Parathyroid adenoma (tissue), 2 donors: ENCODE data around the gene CEP63.

ENCODE experiments used
- H2AFZ ChIP-seq: fragments of 300-600 bp; sonication (generic); one replicate; pipeline ENCODE4 v1.7.0; 2017; ENCODE audit warnings: antibody characterized with exemption, mild to moderate bottlenecking
- H3K27ac ChIP-seq: fragments of 300-600 bp; sonication (generic); one replicate; pipeline ENCODE4 v1.7.0; 2017
- H3K27me3 ChIP-seq: fragments of 300-600 bp; sonication (generic); one replicate; pipeline ENCODE4 v1.7.0; 2017; ENCODE audit warnings: low read length; ENCODE audit not compliant: control insufficient read depth, insufficient read depth
- H3K36me3 ChIP-seq: fragments of 300-600 bp; sonication (generic); one replicate; pipeline ENCODE4 v1.7.0; 2017; ENCODE audit warnings: low read length; ENCODE audit not compliant: control insufficient read depth, insufficient read depth
- H3K4me1 ChIP-seq: fragments of 300-600 bp; sonication (generic); one replicate; pipeline ENCODE4 v1.7.0; 2017; ENCODE audit warnings: control low read depth
- H3K4me2 ChIP-seq: fragments of 300-600 bp; sonication (generic); one replicate; pipeline ENCODE4 v1.7.0; 2017; ENCODE audit warnings: low read length
- H3K4me3 ChIP-seq: fragments of 300-600 bp; sonication (generic); one replicate; pipeline ENCODE4 v1.7.0; 2017; ENCODE audit warnings: low read depth, low read length
- H3K79me2 ChIP-seq: fragments of 300-600 bp; sonication (generic); one replicate; pipeline ENCODE4 v1.7.0; 2017; ENCODE audit warnings: control low read depth
- H3K9ac ChIP-seq: fragments of 300-600 bp; sonication (generic); one replicate; pipeline ENCODE4 v1.7.0; 2017; ENCODE audit warnings: mild to moderate bottlenecking
- H3K9me3 ChIP-seq: fragments of 300-600 bp; sonication (generic); one replicate; pipeline ENCODE4 v1.7.0; 2017; ENCODE audit warnings: low read length; ENCODE audit not compliant: control insufficient read depth
- TF ChIP-seq, protein P1 (sequence below): fragments of 300-600 bp; sonication (generic); IDR thresholded peaks from one replicate; pipeline ENCODE4 v1.7.0; 2017; ENCODE audit warnings: antibody characterized with exemption, mild to moderate bottlenecking
- donor health status: primary hyperparathyroidism.

The CEP63 gene

GRCh38 chr3:134445095-134445494, 40.8 kb upstream of the CEP63 start:
- Histone ChIP-seq H3K4me3 (no peak overlapping the region), H3K27ac (no peak overlapping the region), H2AFZ (no peak overlapping the region), H3K4me2 (no peak overlapping the region), H3K9me3 (no peaks in the 10 kb centered on the region), H3K79me2 (no peaks in the 10 kb centered on the region), H3K4me1 (peaks cover 5% of the 10 kb centered on the region), H3K36me3 (no peaks in the 10 kb centered on the region), H3K27me3 (no peaks in the 10 kb centered on the region), H3K9ac (no peak overlapping the region)
- TF ChIP-seq, protein P1, sequence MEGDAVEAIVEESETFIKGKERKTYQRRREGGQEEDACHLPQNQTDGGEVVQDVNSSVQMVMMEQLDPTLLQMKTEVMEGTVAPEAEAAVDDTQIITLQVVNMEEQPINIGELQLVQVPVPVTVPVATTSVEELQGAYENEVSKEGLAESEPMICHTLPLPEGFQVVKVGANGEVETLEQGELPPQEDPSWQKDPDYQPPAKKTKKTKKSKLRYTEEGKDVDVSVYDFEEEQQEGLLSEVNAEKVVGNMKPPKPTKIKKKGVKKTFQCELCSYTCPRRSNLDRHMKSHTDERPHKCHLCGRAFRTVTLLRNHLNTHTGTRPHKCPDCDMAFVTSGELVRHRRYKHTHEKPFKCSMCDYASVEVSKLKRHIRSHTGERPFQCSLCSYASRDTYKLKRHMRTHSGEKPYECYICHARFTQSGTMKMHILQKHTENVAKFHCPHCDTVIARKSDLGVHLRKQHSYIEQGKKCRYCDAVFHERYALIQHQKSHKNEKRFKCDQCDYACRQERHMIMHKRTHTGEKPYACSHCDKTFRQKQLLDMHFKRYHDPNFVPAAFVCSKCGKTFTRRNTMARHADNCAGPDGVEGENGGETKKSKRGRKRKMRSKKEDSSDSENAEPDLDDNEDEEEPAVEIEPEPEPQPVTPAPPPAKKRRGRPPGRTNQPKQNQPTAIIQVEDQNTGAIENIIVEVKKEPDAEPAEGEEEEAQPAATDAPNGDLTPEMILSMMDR = no peak

DNA sequence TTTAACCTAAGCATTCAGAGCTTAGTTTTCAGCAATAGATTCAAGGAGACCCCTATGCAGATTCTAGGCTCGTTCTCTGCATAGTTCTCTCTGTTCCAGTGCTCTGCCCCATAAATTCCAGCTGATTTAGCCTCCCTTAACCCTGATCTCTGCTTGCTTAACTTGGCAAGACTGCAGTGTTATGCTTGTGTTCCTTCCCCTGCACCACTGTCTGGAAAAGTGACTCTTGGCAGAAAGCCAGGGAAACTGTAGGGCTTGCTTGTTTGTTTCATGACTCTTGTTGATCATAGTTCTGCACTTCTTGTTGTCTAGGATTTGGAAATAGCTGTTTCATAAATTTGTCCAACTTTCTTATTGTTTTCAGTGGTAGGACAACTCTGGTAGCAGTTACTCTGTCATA, 40.2 kb upstream of the CEP63 start:
- Histone ChIP-seq H3K9me3 (no peaks in the 10 kb centered on the region), H3K27ac (no peak overlapping the region)
- TF ChIP-seq, protein P1 = no peak

DNA sequence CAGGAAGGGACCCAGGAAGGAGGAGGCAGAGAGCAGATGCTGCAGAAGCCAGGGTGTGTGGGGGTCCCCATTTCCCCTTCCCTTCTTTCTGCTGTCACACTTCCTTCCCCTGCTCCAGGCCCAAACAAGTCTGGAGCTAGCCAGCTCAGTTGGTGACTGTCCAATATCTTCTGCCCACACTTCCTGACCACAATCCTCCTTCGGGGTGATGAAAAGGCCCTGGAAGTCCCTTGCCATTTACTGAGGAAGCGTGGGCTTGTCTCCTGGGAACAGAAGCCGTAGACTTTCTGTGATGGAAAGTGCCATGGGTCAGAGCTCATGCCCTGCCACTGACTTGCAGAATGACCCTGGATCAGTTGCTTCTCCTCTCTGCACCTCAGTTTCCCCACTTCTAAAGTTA, 39.1 kb upstream of the CEP63 start:
- no peaks in the 10 kb centered on the region for H3K36me3 ChIP-seq
- no peak overlapping the region for H3K27ac ChIP-seq
- H3K9me3 ChIP-seq = no peaks in the 10 kb centered on the region
- no peak overlapping the region for H3K9ac ChIP-seq
- H3K4me2 ChIP-seq = no peak overlapping the region
- TF ChIP-seq, protein P1 = no peak
- H2AFZ ChIP-seq = no peak overlapping the region
- no peaks in the 10 kb centered on the region for H3K27me3 ChIP-seq
- H3K4me1 ChIP-seq = peaks cover 5% of the 10 kb centered on the region
- no peak overlapping the region for H3K4me3 ChIP-seq
- H3K79me2 ChIP-seq = no peaks in the 10 kb centered on the region

More for the DNA sequence above, 40.2 kb upstream of the CEP63 start:
- H3K27me3 ChIP-seq = no peaks in the 10 kb centered on the region
- H2AFZ ChIP-seq = no peak overlapping the region
- no peak overlapping the region for H3K9ac ChIP-seq
- no peak overlapping the region for H3K4me2 ChIP-seq
- H3K4me3 ChIP-seq = no peak overlapping the region
- no peaks in the 10 kb centered on the region for H3K79me2 ChIP-seq
- no peaks in the 10 kb centered on the region for H3K36me3 ChIP-seq
- H3K4me1 ChIP-seq = peaks cover 5% of the 10 kb centered on the region

- Histone ChIP-seq H3K4me1 (peaks cover 5% of the 10 kb centered on the region), H3K9me3 (no peaks in the 10 kb centered on the region), H3K27ac (no peak overlapping the region), H2AFZ (no peak overlapping the region), H3K36me3 (no peaks in the 10 kb centered on the region), H3K79me2 (no peaks in the 10 kb centered on the region), H3K27me3 (no peaks in the 10 kb centered on the region), H3K4me3 (no peak overlapping the region), H3K9ac (no peak overlapping the region), H3K4me2 (no peak overlapping the region)
- TF ChIP-seq, protein P1 = no peak
Measured at GRCh38 chr3:134447351-134447750, 38.5 kb upstream of the CEP63 start.

- TF ChIP-seq, protein P1 = no peak
- H3K27ac ChIP-seq = no peak overlapping the region
- H3K27me3 ChIP-seq = no peaks in the 10 kb centered on the region
- H3K4me3 ChIP-seq = no peak overlapping the region
- H3K4me1 ChIP-seq = peaks cover 5% of the 10 kb centered on the region
- H3K9me3 ChIP-seq = no peaks in the 10 kb centered on the region
- H3K79me2 ChIP-seq = no peaks in the 10 kb centered on the region
- no peaks in the 10 kb centered on the region for H3K36me3 ChIP-seq
- H3K4me2 ChIP-seq = no peak overlapping the region
- no peak overlapping the region for H2AFZ ChIP-seq
- no peak overlapping the region for H3K9ac ChIP-seq
Measured at GRCh38 chr3:134448664-134449063, 37.2 kb upstream of the CEP63 start.
